Left lung (tissue), 10 donors: Measurements from ENCODE around the gene POMT1. TPM values are rescaled to one million over a fixed set of nuclear protein-coding genes. Genes with fewer than 3 reads are reported as not detected.

ENCODE experiments used
- ATAC-seq: fragments of 200-7000 bp; cut with Tn5 transposase; one replicate; pipeline ENCODE4 v1.9.1; 2020; ENCODE audit warnings: moderate library complexity
- DNase-seq, 4 donors: peaks; one replicate each; pipeline ENCODE4 v3.0.0-alpha.2; 2013 to 2020
- H3K27ac ChIP-seq, 2 donors: fragments of 200-600 bp; sonication (generic) in 1 of 2; one replicate each; pipeline versions ENCODE4 v1.5.0 to v1.8.0; 2020 to 2021
- H3K27me3 ChIP-seq, 2 donors: fragments of 200-600 bp; sonication (generic) in 1 of 2; one replicate each; pipeline versions ENCODE4 v1.5.0 to v1.8.0; 2020 to 2021
- H3K36me3 ChIP-seq, 2 donors: fragments of 200-600 bp; sonication (generic) in 1 of 2; one replicate each; pipeline versions ENCODE4 v1.5.0 to v1.8.0; 2020 to 2021
- H3K4me1 ChIP-seq, 2 donors: fragments of 200-600 bp; one replicate each; pipeline ENCODE4 v1.8.0; 2021
- H3K4me3 ChIP-seq, 2 donors: fragments of 200-600 bp; sonication (generic) in 1 of 2; one replicate each; pipeline versions ENCODE4 v1.5.0 to v1.8.0; 2020 to 2021; ENCODE audit warnings: mild to moderate bottlenecking in 1 of 2
- H3K9me3 ChIP-seq, 2 donors: fragments of 200-600 bp; sonication (generic) in 1 of 2; one replicate each; pipeline versions ENCODE4 v1.5.0 to v1.8.0; 2020 to 2021
- CTCF ChIP-seq, 2 donors: fragments of 200-600 bp; sonication (generic) in 1 of 2; IDR thresholded peaks; one replicate each; pipeline versions ENCODE4 v1.5.0 to v1.8.0; 2021; ENCODE audit warnings: antibody characterized with exemption in 2 of 2
- intact Hi-C, 2 donors: fragments of 100-400 bp; cut with DNase I; formaldehyde crosslinking; loops; one replicate each; pipeline versions ENCODE4 v1.11.2 to v1.14.2; 2022
- polyA plus RNA-seq, 6 donors: library from polyadenylated mRNA; unstranded; fragments of 120-200 nt; gene quantifications; one replicate each; pipeline ENCODE4 v1.2.1, GENCODE V29; 2013; ENCODE audit not compliant: insufficient read length in 6 of 6
- total RNA-seq, 2 donors: library from RNA; stranded (reverse); fragmentation: NEBNext Ultra II Directional; extraction: Animal tissue kit (Norgen Biotek cat#: 25700); gene quantifications; one replicate each; pipeline ENCODE4 v1.2.1, GENCODE V29; 2021
- donor health status: DM: no; HTN: yes; CAD: no.
- donor health status: DM: no; HTN: no; CAD: no.

POMT1 gene
- total and polyA plus RNA-seq, 8 donors: 20.3 to 56.9 (median 39.2) TPM

- Histone ChIP-seq H3K9me3 (no peaks in the 10 kb centered on the region), H3K27ac (no peak overlapping the region), H3K36me3 (no peaks in the 10 kb centered on the region), H3K27me3 (peaks cover 26 to 47% of the 10 kb centered on the region in 2 donors), H3K4me3 (no peak overlapping the region), H3K4me1 (no peaks in the 10 kb centered on the region)
- intact Hi-C loops: no loop called here
- no peak for TF ChIP-seq CTCF (IDR thresholded peaks at IDR 0.05)
- DNase-seq (no peak), ATAC-seq (no peak)
Observed at GRCh38 chr9:131554843-131555351, 52.2 kb downstream of the POMT1 start.

GRCh38 chr9:131555841-131556673, 53.3 kb downstream of the POMT1 start:
- H3K27ac ChIP-seq: no peak overlapping the region
- no peaks in the 10 kb centered on the region for H3K36me3 ChIP-seq
- TF ChIP-seq CTCF (IDR thresholded peaks at IDR 0.05): no peak
- H3K27me3 ChIP-seq: peaks cover 26 to 47% of the 10 kb centered on the region in 2 donors
- ATAC-seq (no peak), DNase-seq (no peak)
- intact Hi-C loops: no loop called here
- no peak overlapping the region for H3K4me3 ChIP-seq
- H3K4me1 ChIP-seq: no peaks in the 10 kb centered on the region
- no peaks in the 10 kb centered on the region for H3K9me3 ChIP-seq

- ATAC-seq (no peak), DNase-seq (no peak)
- Histone ChIP-seq H3K4me3 (no peak overlapping the region), H3K36me3 (no peaks in the 10 kb centered on the region), H3K4me1 (no peaks in the 10 kb centered on the region), H3K27me3 (peaks cover 26 to 37% of the 10 kb centered on the region in 2 donors), H3K9me3 (peaks cover 0 to 10% of the 10 kb centered on the region in 2 donors), H3K27ac (no peak overlapping the region)
- intact Hi-C loops: no loop called here
- TF ChIP-seq CTCF (IDR thresholded peaks at IDR 0.05): no peak
Observed at GRCh38 chr9:131557855-131558548, 55.3 kb downstream of the POMT1 start.

- TF ChIP-seq CTCF (IDR thresholded peaks at IDR 0.05): no peak
- Histone ChIP-seq H3K36me3 (no peaks in the 10 kb centered on the region), H3K27ac (no peak overlapping the region), H3K4me3 (no peak overlapping the region), H3K27me3 (peaks cover 15 to 22% of the 10 kb centered on the region in 2 donors), H3K4me1 (no peaks in the 10 kb centered on the region), H3K9me3 (peaks cover 0 to 13% of the 10 kb centered on the region in 2 donors)
- intact Hi-C loops: no loop called here
- no peak for DNase-seq
- peak; percentile 75 for ATAC-seq
Observed at GRCh38 chr9:131559421-131560000, 56.8 kb downstream of the POMT1 start.
